K562 (cell line): ENCODE results near the gene SMARCC1. TPM values are rescaled to one million over a fixed set of nuclear protein-coding genes. Genes with fewer than 3 reads are reported as not detected.

Source experiments
- ATAC-seq: fragments of 200-7000 bp; cut with Tn5 transposase; 3 replicates; pipeline ENCODE4 v1.9.1; 2020; ENCODE audit warnings: moderate library complexity
- BruUV-seq: library from RNA; stranded (reverse); fragments of 400-500 nt; replicated peaks from 2 replicates; lab custom pipeline; 2021; lab: Mats Ljungman, UMichigan
- CTCF ChIA-PET: fragments of 300-600 bp; formaldehyde crosslinking; extraction: SDS; loops from one replicate; lab custom pipeline; 2021; ENCODE audit warnings: low intra/inter-chr PET ratio; lab: Yijun Ruan, JAX
- POLR2A ChIA-PET: fragments of 300-600, 350-650 bp; sonication (Branson Sonifier 250); formaldehyde crosslinking; extraction: SDS; loops from one replicate; lab custom pipeline; 2021; ENCODE audit warnings: antibody characterized with exemption, inconsistent platforms; lab: Yijun Ruan, JAX
- DNase-seq, 4 experiments: peaks; one replicate each; pipeline versions ENCODE4 v3.0.0 to v3.0.0-alpha.2; 2011 to 2018; ENCODE audit warnings: low spot score in 3 of 4, mixed read lengths in 3 of 4; ENCODE audit errors: extremely low read depth in 1 of 4
- FAIRE-seq: peaks from 2 replicates; lab custom pipeline; 2011; peaks lifted over from hg19 to GRCh38; lab: Jason Lieb, UNC
- H2AFZ ChIP-seq: 2 replicates; pipeline ENCODE4 v1.6.0; 2011; ENCODE audit warnings: low read depth, low read length, control low read depth, inconsistent platforms
- H3K27ac ChIP-seq: fragments of 200-600 bp; 3 replicates; pipeline ENCODE4 v1.8.0; 2011; ENCODE audit warnings: low read depth, mild to moderate bottlenecking, control low read depth, inconsistent platforms, low read length, moderate library complexity, mixed read lengths; ENCODE audit errors: extremely low read depth
- H3K27me3 ChIP-seq, 2 experiments: fragments of 300-600 bp in 1 of 2; 2 replicates in 1 of 2; 3 replicates in 1 of 2; pipeline versions ENCODE4 v1.6.0 to v1.8.0; 2011; ENCODE audit warnings: inconsistent platforms in 2 of 2, low read length in 2 of 2, mild to moderate bottlenecking in 1 of 2, mixed read lengths in 1 of 2, moderate library complexity in 1 of 2; ENCODE audit not compliant: control insufficient read depth in 2 of 2, insufficient read depth in 2 of 2
- H3K36me3 ChIP-seq: fragments of 300-600 bp; 3 replicates; pipeline ENCODE4 v1.8.0; 2011; ENCODE audit warnings: mild to moderate bottlenecking, low read length, inconsistent platforms; ENCODE audit not compliant: control insufficient read depth, insufficient read depth
- H3K4me1 ChIP-seq, 2 experiments: fragments of 200-600 bp in 1 of 2; replicated peaks in 1 of 2; 2 replicates in 1 of 2; 3 replicates in 1 of 2; pipeline versions ENCODE4 v1.5.1 to v1.8.0; 2011; ENCODE audit warnings: inconsistent platforms in 2 of 2, low read length in 2 of 2, mild to moderate bottlenecking in 1 of 2, mixed read lengths in 1 of 2, moderate library complexity in 1 of 2; ENCODE audit not compliant: control insufficient read depth in 2 of 2, insufficient read depth in 2 of 2
- H3K4me2 ChIP-seq: 2 replicates; pipeline ENCODE4 v1.6.1; 2011; ENCODE audit warnings: low read length, control low read depth, inconsistent platforms, mixed read lengths; ENCODE audit not compliant: insufficient read depth
- H3K4me3 ChIP-seq: fragments of 200-600 bp; sonication (generic), shearing (Covaris generic); 2 replicates; pipeline ENCODE4 v1.5.1; 2016; ENCODE audit warnings: control low read depth, inconsistent platforms
- H3K79me2 ChIP-seq: fragments of 200-600 bp; 3 replicates; pipeline ENCODE4 v1.8.0; 2011; ENCODE audit warnings: low read length, inconsistent platforms; ENCODE audit not compliant: control insufficient read depth, insufficient read depth
- H3K9ac ChIP-seq, 2 experiments: 2 replicates each; pipeline versions ENCODE4 v1.6.0 to v1.6.1; 2011; ENCODE audit warnings: low read depth in 2 of 2, low read length in 2 of 2, control low read depth in 1 of 2, inconsistent platforms in 1 of 2, mild to moderate bottlenecking in 1 of 2, mixed read lengths in 1 of 2; ENCODE audit not compliant: insufficient read depth in 1 of 2
- H3K9me1 ChIP-seq: one replicate; pipeline ENCODE4 v1.6.0; 2011; ENCODE audit warnings: inconsistent platforms, mild to moderate bottlenecking, low read length, moderate library complexity; ENCODE audit not compliant: control insufficient read depth, insufficient read depth
- H3K9me3 ChIP-seq: replicated peaks from 2 replicates; pipeline ENCODE4 v1.5.1; 2011; ENCODE audit warnings: low read depth, low read length, inconsistent platforms; ENCODE audit not compliant: control insufficient read depth, insufficient read depth
- H4K20me1 ChIP-seq: replicated peaks from 2 replicates; pipeline ENCODE4 v1.6.1; 2011; ENCODE audit warnings: low read length, inconsistent platforms, mixed read lengths; ENCODE audit not compliant: control insufficient read depth, insufficient read depth
- ASH1L ChIP-seq: fragments of 450-650 bp; IDR thresholded peaks from 2 replicates; pipeline ENCODE4 v1.6.1; 2018; ENCODE audit warnings: borderline replicate concordance, mild to moderate bottlenecking, low read depth; ENCODE audit not compliant: partially characterized antibody
- CAMTA2 ChIP-seq: fragments of 250-450 bp; sonication (Bioruptor Pico); conservative IDR thresholded peaks from 2 replicates; pipeline ENCODE4 v1.5.1; 2022
- FOXJ2 ChIP-seq: fragments of 200-800 bp; sonication (Bioruptor generic); IDR thresholded peaks from 2 replicates; pipeline ENCODE4 v1.6.1; 2016; ENCODE audit warnings: missing genetic modification characterization, missing compliant biosample characterization
- KHSRP ChIP-seq: fragments of 450-650 bp; IDR thresholded peaks from 2 replicates; pipeline ENCODE4 v1.6.1; 2017
- MCM2 ChIP-seq: fragments of 450-650 bp; IDR thresholded peaks from 2 replicates; pipeline ENCODE4 v1.6.1; 2017; ENCODE audit warnings: low read depth, mild to moderate bottlenecking
- RBM25 ChIP-seq: fragments of 200-400 bp; formaldehyde crosslinking; IDR thresholded peaks from 2 replicates; pipeline ENCODE4 v1.6.1; 2018; ENCODE audit warnings: low read length, low read depth, moderate library complexity; ENCODE audit not compliant: severe bottlenecking
- TCF15 ChIP-seq: fragments of 250-450 bp; sonication (Bioruptor Pico); IDR thresholded peaks from 2 replicates; pipeline ENCODE4 v1.8.0; 2022; ENCODE audit warnings: moderate library complexity, mild to moderate bottlenecking, inconsistent platforms
- TFE3 ChIP-seq: fragments of 450-650 bp; formaldehyde crosslinking; IDR thresholded peaks from 2 replicates; pipeline ENCODE4 v1.4.0; 2020; ENCODE audit warnings: mild to moderate bottlenecking, mixed read lengths
- ZNF507 ChIP-seq: conservative IDR thresholded peaks from 2 replicates; pipeline ENCODE4 v1.6.1; 2017; ENCODE audit warnings: missing genetic modification characterization, missing compliant biosample characterization
- ZNF551 ChIP-seq: fragments of 250-450 bp; sonication (Bioruptor Pico); IDR thresholded peaks from 2 replicates; pipeline ENCODE4 v1.5.0; 2021; ENCODE audit warnings: mild to moderate bottlenecking, moderate library complexity
- ZNF764 ChIP-seq: fragments of 250-450 bp; sonication (Bioruptor Pico); IDR thresholded peaks from 2 replicates; pipeline ENCODE4 v1.4.0; 2020; ENCODE audit warnings: low read depth, mild to moderate bottlenecking, moderate library complexity
- ZZZ3 ChIP-seq: fragments of 450-650 bp; IDR thresholded peaks from 2 replicates; pipeline ENCODE4 v1.6.1; 2016; ENCODE audit warnings: antibody characterized with exemption, mild to moderate bottlenecking, moderate library complexity
- WGBS: fragments of 100-300 bp; shearing (Covaris generic); methylation state at CpG from one replicate; pipeline ENCODE4 v1.1.6; 2016; ENCODE audit warnings: low coverage, mixed read lengths; ENCODE audit not compliant: insufficient coverage; ENCODE audit errors: missing lambda C conversion rate; 5-methylcytosine and 5-hydroxymethylcytosine counted together
- in situ Hi-C: fragments of 300-500 bp; cut with MboI; formaldehyde crosslinking; loops from 4 replicates; pipeline ENCODE4 v1.15.0; 2018; ENCODE audit warnings: inconsistent platforms, mixed read lengths
- intact Hi-C: fragments of 100-400 bp; cut with micrococcal nuclease; formaldehyde crosslinking; loops from 2 replicates; pipeline ENCODE4 v1.14.2; 2022
- polyA plus RNA-seq, 8 experiments: library from polyadenylated mRNA; depleted of rRNA in 4 of 8; stranded (reverse) in 5 of 8; unstranded in 3 of 8; fragments of >200 nt; fragmentation: Nextera tagmentation in 2 of 8; fragmentation: Illumina TruSeq in 1 of 8; extraction: Ambion mirVana in 2 of 8; extraction: Trizol in 1 of 8; gene quantifications; 2 replicates each; pipeline versions ENCODE4 v1.2.1 to v1.2.3, GENCODE V29; 2011 to 2014; ENCODE audit warnings: inconsistent platforms in 1 of 8, missing spikeins in 1 of 8
- total RNA-seq, 7 experiments: library from RNA; depleted of rRNA in 6 of 7; stranded (reverse); fragments of >200 nt in 6 of 7; fragmentation: Illumina TruSeq in 2 of 7; extraction: Trizol in 2 of 7; gene quantifications; 2 replicates each; pipeline versions ENCODE4 v1.2.1 to v1.2.3, GENCODE V29; 2011 to 2021; ENCODE audit warnings: low replicate concordance in 1 of 7

The SMARCC1 gene
- total and polyA plus RNA-seq, 9 of the 15 experiments (the other 6 are each of a cell fraction or from before 2014, with no cell fraction given) = 20.7 to 199 (median 66.0) TPM

GRCh38 chr3:47766186-47766585 lies 15.5 kb downstream of the SMARCC1 start:
- BruUV-seq = no TSS peak
- Histone ChIP-seq H4K20me1 (no peaks in the 10 kb centered on the region; the same call in 1 of the 2 replicates), H3K79me2 (peaks cover 80% of the 10 kb centered on the region), H3K4me2 (no peak overlapping the region), H2AFZ (no peak overlapping the region), H3K4me1 (peaks cover 6 to 17% of the 10 kb centered on the region in 2 experiments; a peak in 3 of 5 replicates), H3K9me3 (no peaks in the 10 kb centered on the region), H3K27me3 (no peaks in the 10 kb centered on the region), H3K36me3 (peaks cover 76% of the 10 kb centered on the region), H3K27ac (no peak overlapping the region), H3K9ac (no peak overlapping the region), H3K4me3 (no peak overlapping the region), H3K9me1 (no peaks in the 10 kb centered on the region)
- ChIA-PET POLR2A (interaction anchor here (0.8 to 1.5 kb wide), 3 partner anchors 13 to 22 kb away, joined by 3 read pairs; partner anchors contain the start of gene SMARCC1), CTCF (no interaction called here)
- DNase-seq (no peak), FAIRE-seq (no peak), ATAC-seq (no peak)
- no peak for TF ChIP-seq CAMTA2 (CRISPR knock-in tag)
- TF ChIP-seq ZNF551 (CRISPR knock-in tag) = no peak
- no peak for TF ChIP-seq ZNF764 (CRISPR knock-in tag)
- TF ChIP-seq TCF15 = no peak
- TF ChIP-seq TFE3 (CRISPR knock-in tag) = no peak
- no peak for TF ChIP-seq RBM25
- no peak for TF ChIP-seq KHSRP
- no peak for TF ChIP-seq MCM2
- TF ChIP-seq FOXJ2 (tag) = no peak
- TF ChIP-seq ZNF507 (tag) = no peak
- TF ChIP-seq ASH1L = no peak
- no peak for TF ChIP-seq ZZZ3
- WGBS = 89% methylated on average over 4 of the region's 4 CpGs
- intact Hi-C loops = no loop called here
- in situ Hi-C loops = no loop called here
